Chondrocyte (in vitro differentiated cells): ENCODE data around the gene PROM1. TPM values are rescaled to one million over a fixed set of nuclear protein-coding genes. Genes with fewer than 3 reads are reported as not detected.

ENCODE experiments used
- DNase-seq: peaks from one replicate; pipeline ENCODE4 v3.0.0; 2021; ENCODE audit warnings: mixed read lengths, low spot score
- H3K27ac Mint-ChIP-seq: one replicate; pipeline ENCODE4 v1.8.0; 2021; ENCODE audit warnings: mild to moderate bottlenecking, moderate library complexity, mixed read lengths; ENCODE audit not compliant: unreplicated experiment
- H3K27me3 Mint-ChIP-seq: 2 replicates; pipeline ENCODE4 v1.8.0; 2021; ENCODE audit warnings: low read depth, mixed read lengths
- H3K36me3 Mint-ChIP-seq: 2 replicates; pipeline ENCODE4 v1.8.0; 2021; ENCODE audit warnings: low read depth, mixed read lengths
- H3K4me1 Mint-ChIP-seq: 2 replicates; pipeline ENCODE4 v1.8.0; 2021; ENCODE audit warnings: low read depth, mild to moderate bottlenecking, mixed read lengths
- H3K4me3 Mint-ChIP-seq: one replicate; pipeline ENCODE4 v1.8.0; 2021; ENCODE audit warnings: mild to moderate bottlenecking, moderate library complexity, mixed read lengths; ENCODE audit not compliant: unreplicated experiment
- H3K9me3 Mint-ChIP-seq: 2 replicates; pipeline ENCODE4 v1.8.0; 2021; ENCODE audit warnings: low read depth, mixed read lengths
- total RNA-seq: library from RNA; stranded (reverse); gene quantifications from 3 replicates; pipeline ENCODE4 v1.2.1, GENCODE V29; 2021
- TF ChIP-seq, protein P1 (sequence below): fragments of 200-600 bp; sonication (generic); IDR thresholded peaks from 2 replicates; pipeline ENCODE4 v1.5.0; 2021; ENCODE audit warnings: antibody characterized with exemption, mild to moderate bottlenecking, moderate library complexity

PROM1 gene
- total RNA-seq, 1 donor from 2014 or later: 0.10 TPM

- Mint-ChIP-seq H3K9me3 (no peaks in the 10 kb centered on the region), H3K4me3 (no peak overlapping the region), H3K4me1 (no peaks in the 10 kb centered on the region), H3K36me3 (no peaks in the 10 kb centered on the region), H3K27ac (no peak overlapping the region), H3K27me3 (no peaks in the 10 kb centered on the region)
- TF ChIP-seq, protein P1, sequence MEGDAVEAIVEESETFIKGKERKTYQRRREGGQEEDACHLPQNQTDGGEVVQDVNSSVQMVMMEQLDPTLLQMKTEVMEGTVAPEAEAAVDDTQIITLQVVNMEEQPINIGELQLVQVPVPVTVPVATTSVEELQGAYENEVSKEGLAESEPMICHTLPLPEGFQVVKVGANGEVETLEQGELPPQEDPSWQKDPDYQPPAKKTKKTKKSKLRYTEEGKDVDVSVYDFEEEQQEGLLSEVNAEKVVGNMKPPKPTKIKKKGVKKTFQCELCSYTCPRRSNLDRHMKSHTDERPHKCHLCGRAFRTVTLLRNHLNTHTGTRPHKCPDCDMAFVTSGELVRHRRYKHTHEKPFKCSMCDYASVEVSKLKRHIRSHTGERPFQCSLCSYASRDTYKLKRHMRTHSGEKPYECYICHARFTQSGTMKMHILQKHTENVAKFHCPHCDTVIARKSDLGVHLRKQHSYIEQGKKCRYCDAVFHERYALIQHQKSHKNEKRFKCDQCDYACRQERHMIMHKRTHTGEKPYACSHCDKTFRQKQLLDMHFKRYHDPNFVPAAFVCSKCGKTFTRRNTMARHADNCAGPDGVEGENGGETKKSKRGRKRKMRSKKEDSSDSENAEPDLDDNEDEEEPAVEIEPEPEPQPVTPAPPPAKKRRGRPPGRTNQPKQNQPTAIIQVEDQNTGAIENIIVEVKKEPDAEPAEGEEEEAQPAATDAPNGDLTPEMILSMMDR: no peak
- no peak for DNase-seq
These were observed 141.5 kb downstream of the PROM1 start for GRCh38 chr4:15942283-15942682.

DNA sequence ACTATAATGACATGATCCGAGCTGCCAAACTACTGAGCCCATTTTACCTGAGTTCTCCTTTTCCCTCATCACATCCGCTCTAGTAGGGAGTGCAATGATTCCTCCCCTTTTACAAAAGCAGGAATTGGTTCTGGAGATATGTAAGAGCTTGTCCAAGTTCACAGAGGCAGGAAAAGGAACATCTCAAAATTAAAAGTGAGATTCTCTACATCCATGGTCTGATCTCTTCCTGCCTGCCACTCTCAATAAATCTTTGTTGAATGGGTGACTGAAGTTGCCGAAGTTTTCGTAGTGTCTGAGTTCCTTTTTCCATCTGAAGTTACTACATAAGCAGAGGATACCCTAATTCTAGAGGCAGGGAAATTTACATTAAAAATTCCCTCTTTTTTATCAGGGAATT is 145.2 kb downstream of the PROM1 start, which contains the start of gene FGFBP1:
FGFBP1 (minus strand) TSS at position 101 of the 400 bp plus-strand sequence. CDS start 2,108 bp downstream, outside the sequence.
- Mint-ChIP-seq H3K4me3 (no peak within 1 kb of the TSS), H3K27me3 (no peaks in the 10 kb centered on the region), H3K27ac (no peak within 1 kb of the TSS), H3K9me3 (no peaks in the 10 kb centered on the region), H3K36me3 (no peaks in the 10 kb centered on the region), H3K4me1 (peaks cover 8% of the 10 kb centered on the region)
- TF ChIP-seq, protein P1: no peak
- no peak for DNase-seq

DNA sequence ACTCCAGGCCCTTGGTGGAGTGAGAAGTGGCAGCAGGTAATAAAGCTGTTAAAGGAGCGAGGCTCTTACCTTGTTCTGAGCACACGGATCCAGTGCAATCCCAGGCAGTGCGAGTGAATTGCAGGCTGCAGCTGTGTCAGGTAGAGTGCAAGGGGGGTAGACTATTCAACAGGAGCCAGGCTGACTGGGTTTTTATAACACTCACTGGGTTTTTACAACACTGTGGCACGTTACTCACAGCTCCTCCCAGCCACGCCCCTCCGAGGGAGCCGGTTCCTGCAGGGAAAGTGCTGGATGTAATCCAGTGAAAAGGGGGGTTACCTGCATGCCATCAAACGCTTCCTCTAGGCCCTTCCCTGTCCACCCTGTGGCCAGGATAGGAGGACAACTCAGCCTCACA is 145.6 kb downstream of the PROM1 start:
- no peaks in the 10 kb centered on the region for H3K27me3 Mint-ChIP-seq
- H3K4me1 Mint-ChIP-seq: peaks cover 8% of the 10 kb centered on the region
- H3K4me3 Mint-ChIP-seq: no peak overlapping the region
- TF ChIP-seq, protein P1: no peak
- no peaks in the 10 kb centered on the region for H3K36me3 Mint-ChIP-seq
- no peak overlapping the region for H3K27ac Mint-ChIP-seq
- DNase-seq: no peak
- H3K9me3 Mint-ChIP-seq: no peaks in the 10 kb centered on the region

GRCh38 chr4:15936495-15936894 is 147.3 kb downstream of the PROM1 start:
- TF ChIP-seq, protein P1: no peak
- Mint-ChIP-seq H3K4me3 (no peak overlapping the region), H3K27ac (no peak overlapping the region), H3K4me1 (peaks cover 8% of the 10 kb centered on the region), H3K27me3 (no peaks in the 10 kb centered on the region), H3K9me3 (no peaks in the 10 kb centered on the region), H3K36me3 (no peaks in the 10 kb centered on the region)
- no peak for DNase-seq

DNA sequence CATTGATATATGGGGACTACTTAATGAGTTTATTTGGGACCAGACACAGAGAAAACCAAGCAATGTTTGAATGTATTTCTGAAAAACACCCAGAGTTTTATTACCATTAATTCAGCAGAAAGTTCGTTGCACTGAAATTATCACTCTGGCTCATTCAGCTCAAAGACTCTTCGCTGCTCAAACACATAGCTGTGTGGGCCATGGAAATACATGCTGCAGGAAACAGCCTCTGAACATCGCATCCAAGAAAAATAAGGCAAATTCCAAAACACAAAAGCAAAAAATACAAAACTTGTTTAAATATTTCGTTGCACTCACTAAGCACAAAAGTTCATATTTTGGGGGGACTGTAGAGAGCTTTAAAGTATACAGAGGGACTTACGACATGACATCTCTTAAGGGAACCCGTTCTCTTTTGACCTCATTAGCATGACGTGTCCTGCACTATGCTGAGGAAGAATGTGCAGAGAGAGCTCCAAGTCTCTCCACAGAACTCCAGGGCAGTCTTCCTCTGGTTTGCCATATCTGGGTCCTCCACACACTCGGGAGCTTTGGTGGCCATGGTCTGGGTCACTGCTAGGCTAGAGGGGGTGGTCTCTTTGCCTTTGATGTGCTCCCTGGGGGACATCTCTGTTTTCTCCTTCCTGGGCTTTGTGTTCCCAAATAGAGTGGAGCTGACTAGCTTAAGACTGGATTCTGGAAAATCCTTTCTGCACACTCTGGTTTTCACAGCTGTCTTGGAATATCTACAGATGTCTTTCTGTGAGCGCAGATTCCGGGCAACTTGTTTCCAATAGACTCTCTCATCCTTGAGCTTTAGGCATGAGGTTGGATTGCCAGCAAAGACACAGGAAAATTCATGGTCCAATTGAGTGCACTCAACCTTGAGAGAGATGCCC is 148.1 kb downstream of the PROM1 start:
- Mint-ChIP-seq H3K27ac (no peak overlapping the region), H3K27me3 (no peaks in the 10 kb centered on the region), H3K9me3 (no peaks in the 10 kb centered on the region), H3K4me1 (peaks cover 8% of the 10 kb centered on the region), H3K36me3 (no peaks in the 10 kb centered on the region), H3K4me3 (no peak overlapping the region)
- TF ChIP-seq, protein P1: no peak
- no peak for DNase-seq
